Neural cell (in vitro differentiated cells): ENCODE data around the gene RAI1. TPM values are rescaled to one million over a fixed set of nuclear protein-coding genes. Genes with fewer than 3 reads are reported as not detected.
A peak's percentile ranks its signal among the peaks of the same experiment; 100 is the strongest.

Source experiments
- H2AFZ ChIP-seq: fragments of 200-600, 300-800 bp; sonication (generic), shearing (Covaris generic); 2 replicates; pipeline ENCODE4 v1.6.0; 2014; ENCODE audit warnings: low read depth, mild to moderate bottlenecking, antibody characterized with exemption, low read length, moderate library complexity
- H3F3A ChIP-seq: fragments of 200-600 bp; shearing (Covaris generic); 2 replicates; pipeline ENCODE4 v1.6.1; 2016; ENCODE audit warnings: mild to moderate bottlenecking, moderate library complexity, mixed read lengths, antibody characterized with exemption, low read length; ENCODE audit not compliant: insufficient read depth, poor library complexity, severe bottlenecking
- H3K27ac ChIP-seq: fragments of 200-600, 300-800 bp; sonication (generic), shearing (Covaris generic); 2 replicates; pipeline ENCODE4 v1.5.1; 2014; ENCODE audit warnings: mild to moderate bottlenecking, low read length, moderate library complexity
- H3K27me3 ChIP-seq: fragments of 300-800, 200-600 bp; sonication (generic), shearing (Covaris generic); 2 replicates; pipeline ENCODE4 v1.6.0; 2014; ENCODE audit warnings: mild to moderate bottlenecking, low read depth, low read length, moderate library complexity; ENCODE audit not compliant: insufficient read depth
- H3K36me3 ChIP-seq: fragments of 300-800, 200-600 bp; sonication (generic), shearing (Covaris generic); 2 replicates; pipeline ENCODE4 v1.5.1; 2014; ENCODE audit warnings: mild to moderate bottlenecking, antibody characterized with exemption, low read length, moderate library complexity; ENCODE audit not compliant: insufficient read depth
- H3K4me2 ChIP-seq: fragments of 300-800, 200-600 bp; sonication (generic), shearing (Covaris generic); 2 replicates; pipeline ENCODE4 v1.6.0; 2014; ENCODE audit warnings: mild to moderate bottlenecking, low read length
- H3K4me3 ChIP-seq: fragments of 300-800, 200-600 bp; sonication (generic), shearing (Covaris generic); 2 replicates; pipeline ENCODE4 v1.5.1; 2014; ENCODE audit warnings: mild to moderate bottlenecking, low read length, moderate library complexity
- H3K79me2 ChIP-seq: fragments of 200-600 bp; shearing (Covaris generic); replicated peaks from 2 replicates; pipeline ENCODE4 v1.6.0; 2014; ENCODE audit warnings: mild to moderate bottlenecking, low read length, moderate library complexity; ENCODE audit not compliant: insufficient read depth
- H3K9ac ChIP-seq: fragments of 300-800, 200-600 bp; sonication (generic), shearing (Covaris generic); 2 replicates; pipeline ENCODE4 v1.6.1; 2016; ENCODE audit warnings: mild to moderate bottlenecking, low read length, mixed read lengths
- H3K9me2 ChIP-seq: fragments of 200-600 bp; shearing (Covaris generic); 2 replicates; pipeline ENCODE4 v1.6.1; 2016; ENCODE audit warnings: mild to moderate bottlenecking, low read length, mixed read lengths; ENCODE audit not compliant: insufficient read depth
- H3K9me3 ChIP-seq: fragments of 200-600, 300-800 bp; sonication (generic), shearing (Covaris generic); 2 replicates; pipeline ENCODE4 v1.6.1; 2016; ENCODE audit warnings: mild to moderate bottlenecking, mixed run types, low read length, moderate library complexity, mixed read lengths
- H4K20me1 ChIP-seq: fragments of 200-600 bp; shearing (Covaris generic); 2 replicates; pipeline ENCODE4 v1.6.1; 2016; ENCODE audit warnings: mild to moderate bottlenecking, mixed run types; ENCODE audit not compliant: insufficient read depth
- EP300 ChIP-seq: fragments of 450-650 bp; conservative IDR thresholded peaks from 2 replicates; pipeline ENCODE4 v1.6.1; 2014; ENCODE audit warnings: antibody characterized with exemption, mild to moderate bottlenecking, moderate library complexity; ENCODE audit not compliant: poor library complexity, severe bottlenecking
- EZH2 ChIP-seq: fragments of 200-600, 300-800 bp; shearing (Covaris generic), sonication (generic); IDR thresholded peaks from 2 replicates; pipeline ENCODE4 v1.6.1; 2014; ENCODE audit warnings: antibody characterized with exemption, low read length, borderline replicate concordance, mild to moderate bottlenecking; ENCODE audit not compliant: insufficient read depth, poor library complexity, severe bottlenecking
- MXI1 ChIP-seq: fragments of 450-650 bp; conservative IDR thresholded peaks from 2 replicates; pipeline ENCODE4 v1.6.1; 2014; ENCODE audit warnings: antibody characterized with exemption, mild to moderate bottlenecking; ENCODE audit not compliant: poor library complexity, severe bottlenecking
- POLR2AphosphoS5 ChIP-seq: IDR thresholded peaks from 2 replicates; pipeline ENCODE4 v1.6.1; 2012
- RAD21 ChIP-seq: fragments of 450-650 bp; conservative IDR thresholded peaks from 2 replicates; pipeline ENCODE4 v1.6.1; 2014; ENCODE audit warnings: antibody characterized with exemption, mild to moderate bottlenecking, moderate library complexity
- SMC3 ChIP-seq: fragments of 450-650 bp; conservative IDR thresholded peaks from 2 replicates; pipeline ENCODE4 v1.6.1; 2014; ENCODE audit warnings: antibody characterized with exemption, mild to moderate bottlenecking, moderate library complexity; ENCODE audit not compliant: poor library complexity
- TAF1 ChIP-seq: IDR thresholded peaks from 2 replicates; pipeline ENCODE4 v1.6.1; 2012; ENCODE audit warnings: low read depth
- polyA plus RNA-seq: library from polyadenylated mRNA; depleted of rRNA; stranded (reverse); fragments of >200 nt; gene quantifications from 2 replicates; pipeline ENCODE4 v1.2.3, GENCODE V29; 2014
- TF ChIP-seq, protein P1 (sequence below): IDR thresholded peaks from 2 replicates; pipeline ENCODE4 v1.6.1; 2012; ENCODE audit warnings: borderline replicate concordance
- TF ChIP-seq, protein P2 (sequence below): fragments of 450-650 bp; IDR thresholded peaks from 2 replicates; pipeline ENCODE4 v1.5.1; 2014; ENCODE audit warnings: antibody characterized with exemption, mild to moderate bottlenecking, moderate library complexity; ENCODE audit not compliant: poor library complexity, severe bottlenecking

RAI1 gene
- polyA plus RNA-seq, 1 donor from 2014 or later, result 16.9 TPM

DNA sequence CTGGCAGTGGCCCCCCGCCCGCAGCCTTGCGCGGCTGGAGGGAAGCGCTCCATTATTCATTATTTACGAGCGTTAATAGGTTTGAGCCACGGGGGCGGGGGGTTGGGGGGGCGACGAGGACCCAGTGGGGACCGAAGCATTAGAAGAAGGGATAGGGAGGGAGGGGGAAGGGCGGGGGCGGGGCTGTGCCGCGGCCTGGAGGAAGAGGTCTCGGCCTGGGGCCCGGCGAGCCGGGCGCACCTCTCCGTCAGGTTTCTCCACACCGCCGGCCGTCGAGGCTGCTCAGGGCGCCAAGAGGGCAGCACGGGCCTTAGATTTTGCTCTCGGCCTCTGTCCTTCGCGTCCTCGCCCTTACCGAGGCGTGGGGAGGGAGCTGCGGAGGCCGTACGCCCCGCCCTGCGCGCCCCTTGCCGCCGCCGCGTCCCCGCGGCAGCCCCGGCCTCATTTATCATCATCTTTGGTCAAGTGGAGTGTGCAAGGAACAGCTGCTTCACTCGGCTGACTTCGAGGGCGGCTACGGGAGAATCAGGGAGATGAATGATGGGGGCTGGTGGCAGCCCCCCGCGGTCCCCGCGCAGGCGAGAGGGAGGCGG lies 101.4 kb downstream of the RAI1 start:
- peaks cover 13% of the 10 kb centered on the region for H4K20me1 ChIP-seq
- no peak overlapping the region for H2AFZ ChIP-seq
- peaks cover 71% of the 10 kb centered on the region for H3K79me2 ChIP-seq

DNA sequence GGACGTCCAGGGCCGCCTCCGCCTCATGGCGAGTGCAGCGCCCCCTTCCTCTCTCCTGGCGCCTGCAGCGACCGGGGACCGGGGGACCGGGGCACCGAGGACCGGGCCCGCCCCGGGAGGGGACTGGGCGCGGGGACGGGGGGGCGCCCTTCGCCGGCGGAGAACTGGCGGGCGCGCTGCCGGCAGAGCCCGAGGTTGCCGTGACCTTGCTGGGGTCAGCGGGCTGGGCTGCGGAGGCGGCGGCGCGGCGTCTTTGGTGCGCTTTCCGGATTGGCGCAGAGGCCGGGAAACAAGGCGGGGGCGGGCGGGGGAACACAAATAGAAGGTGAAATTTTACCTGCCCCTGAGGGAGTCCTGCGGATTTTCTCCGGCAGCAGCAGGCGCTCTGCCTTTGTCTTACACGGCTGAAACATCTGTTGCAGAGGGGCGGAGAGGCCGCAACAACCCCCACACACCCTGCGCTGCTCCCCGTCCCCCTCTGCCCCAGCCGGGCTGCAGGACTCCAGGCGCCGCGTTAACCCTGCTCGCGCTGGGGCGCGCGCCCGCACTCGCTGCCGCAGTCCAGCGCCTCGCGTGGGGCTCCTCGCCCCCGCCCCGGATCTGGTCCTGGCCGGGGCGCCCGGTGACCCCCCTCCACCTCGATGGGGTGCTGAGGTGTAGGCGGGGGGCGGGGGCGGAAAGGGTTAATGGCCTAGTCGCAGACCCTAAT lies 102.0 kb downstream of the RAI1 start:
- Histone ChIP-seq H2AFZ (no peak overlapping the region), H3K4me3 (peak overlapping the region; percentile 89), H3F3A (no peaks in the 10 kb centered on the region), H3K9me2 (no peaks in the 10 kb centered on the region), H4K20me1 (peaks cover 9% of the 10 kb centered on the region), H3K36me3 (no peaks in the 10 kb centered on the region), H3K9ac (peak overlapping the region; percentile 94), H3K9me3 (no peaks in the 10 kb centered on the region), H3K27ac (peak overlapping the region; percentile 96), H3K27me3 (no peaks in the 10 kb centered on the region), H3K79me2 (peaks cover 71% of the 10 kb centered on the region), H3K4me2 (peak overlapping the region; percentile 46)
- no peak for TF ChIP-seq MXI1
- peak; percentile 27 for TF ChIP-seq RAD21
- TF ChIP-seq, protein P1, sequence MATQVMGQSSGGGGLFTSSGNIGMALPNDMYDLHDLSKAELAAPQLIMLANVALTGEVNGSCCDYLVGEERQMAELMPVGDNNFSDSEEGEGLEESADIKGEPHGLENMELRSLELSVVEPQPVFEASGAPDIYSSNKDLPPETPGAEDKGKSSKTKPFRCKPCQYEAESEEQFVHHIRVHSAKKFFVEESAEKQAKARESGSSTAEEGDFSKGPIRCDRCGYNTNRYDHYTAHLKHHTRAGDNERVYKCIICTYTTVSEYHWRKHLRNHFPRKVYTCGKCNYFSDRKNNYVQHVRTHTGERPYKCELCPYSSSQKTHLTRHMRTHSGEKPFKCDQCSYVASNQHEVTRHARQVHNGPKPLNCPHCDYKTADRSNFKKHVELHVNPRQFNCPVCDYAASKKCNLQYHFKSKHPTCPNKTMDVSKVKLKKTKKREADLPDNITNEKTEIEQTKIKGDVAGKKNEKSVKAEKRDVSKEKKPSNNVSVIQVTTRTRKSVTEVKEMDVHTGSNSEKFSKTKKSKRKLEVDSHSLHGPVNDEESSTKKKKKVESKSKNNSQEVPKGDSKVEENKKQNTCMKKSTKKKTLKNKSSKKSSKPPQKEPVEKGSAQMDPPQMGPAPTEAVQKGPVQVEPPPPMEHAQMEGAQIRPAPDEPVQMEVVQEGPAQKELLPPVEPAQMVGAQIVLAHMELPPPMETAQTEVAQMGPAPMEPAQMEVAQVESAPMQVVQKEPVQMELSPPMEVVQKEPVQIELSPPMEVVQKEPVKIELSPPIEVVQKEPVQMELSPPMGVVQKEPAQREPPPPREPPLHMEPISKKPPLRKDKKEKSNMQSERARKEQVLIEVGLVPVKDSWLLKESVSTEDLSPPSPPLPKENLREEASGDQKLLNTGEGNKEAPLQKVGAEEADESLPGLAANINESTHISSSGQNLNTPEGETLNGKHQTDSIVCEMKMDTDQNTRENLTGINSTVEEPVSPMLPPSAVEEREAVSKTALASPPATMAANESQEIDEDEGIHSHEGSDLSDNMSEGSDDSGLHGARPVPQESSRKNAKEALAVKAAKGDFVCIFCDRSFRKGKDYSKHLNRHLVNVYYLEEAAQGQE, result peak; percentile 3
- TF ChIP-seq SMC3, result no peak
- TF ChIP-seq, protein P2, sequence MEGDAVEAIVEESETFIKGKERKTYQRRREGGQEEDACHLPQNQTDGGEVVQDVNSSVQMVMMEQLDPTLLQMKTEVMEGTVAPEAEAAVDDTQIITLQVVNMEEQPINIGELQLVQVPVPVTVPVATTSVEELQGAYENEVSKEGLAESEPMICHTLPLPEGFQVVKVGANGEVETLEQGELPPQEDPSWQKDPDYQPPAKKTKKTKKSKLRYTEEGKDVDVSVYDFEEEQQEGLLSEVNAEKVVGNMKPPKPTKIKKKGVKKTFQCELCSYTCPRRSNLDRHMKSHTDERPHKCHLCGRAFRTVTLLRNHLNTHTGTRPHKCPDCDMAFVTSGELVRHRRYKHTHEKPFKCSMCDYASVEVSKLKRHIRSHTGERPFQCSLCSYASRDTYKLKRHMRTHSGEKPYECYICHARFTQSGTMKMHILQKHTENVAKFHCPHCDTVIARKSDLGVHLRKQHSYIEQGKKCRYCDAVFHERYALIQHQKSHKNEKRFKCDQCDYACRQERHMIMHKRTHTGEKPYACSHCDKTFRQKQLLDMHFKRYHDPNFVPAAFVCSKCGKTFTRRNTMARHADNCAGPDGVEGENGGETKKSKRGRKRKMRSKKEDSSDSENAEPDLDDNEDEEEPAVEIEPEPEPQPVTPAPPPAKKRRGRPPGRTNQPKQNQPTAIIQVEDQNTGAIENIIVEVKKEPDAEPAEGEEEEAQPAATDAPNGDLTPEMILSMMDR, result peak; percentile 62
- TF ChIP-seq POLR2AphosphoS5, result peak; percentile 74

More for the DNA sequence above, 101.4 kb downstream of the RAI1 start:
- H3K9ac ChIP-seq, result peak overlapping the region; percentile 94
- no peaks in the 10 kb centered on the region for H3K9me3 ChIP-seq
- no peak overlapping the region for H3K4me2 ChIP-seq
- TF ChIP-seq, protein P1, result peak; percentile 16
- TF ChIP-seq, protein P2, result no peak
- TF ChIP-seq POLR2AphosphoS5 (no peak), MXI1 (no peak), TAF1 (peak; percentile 12), RAD21 (no peak), SMC3 (peak; percentile 4), EP300 (no peak), EZH2 (no peak)
- H3K27ac ChIP-seq, result peak overlapping the region; percentile 96
- no peaks in the 10 kb centered on the region for H3K36me3 ChIP-seq
- H3K27me3 ChIP-seq, result no peaks in the 10 kb centered on the region
- no peaks in the 10 kb centered on the region for H3F3A ChIP-seq
- H3K9me2 ChIP-seq, result no peaks in the 10 kb centered on the region
- H3K4me3 ChIP-seq, result peak overlapping the region; percentile 89
